Activated CD4-positive, alpha-beta memory T cell treated with anti-CD3 and anti-CD28 coated beads, Interleukin-2, amount 10 ng/mL, durations not matched to agents 7 days and 5 days (primary cell): ENCODE results near the gene URI1. TPM values are rescaled to one million over a fixed set of nuclear protein-coding genes. Genes with fewer than 3 reads are reported as not detected.
"Not testable (repeated sequence)": the region's sequence is repeated elsewhere in the genome, so short reads cannot be mapped to it uniquely, and the experiment has no call there.

Experiments
- CTCF ChIA-PET: fragments of 350-600 bp; sonication (Branson Sonifier 250); formaldehyde crosslinking; loops from one replicate; lab custom pipeline; 2021; ENCODE audit warnings: antibody characterized with exemption, inconsistent platforms; lab: Charles Lee
- POLR2A ChIA-PET: fragments of 350-600 bp; sonication (Branson Sonifier 250); formaldehyde crosslinking; loops from one replicate; lab custom pipeline; 2021; ENCODE audit warnings: antibody characterized with exemption; lab: Charles Lee
- DNase-seq: peaks from one replicate; pipeline ENCODE4 v3.0.0-alpha.2; 2020
- H3K27ac Mint-ChIP-seq: one replicate; pipeline ENCODE4 v1.8.0; 2021; ENCODE audit warnings: mild to moderate bottlenecking, mixed read lengths
- H3K27me3 Mint-ChIP-seq: one replicate; pipeline ENCODE4 v1.8.0; 2021; ENCODE audit warnings: mixed read lengths
- H3K36me3 Mint-ChIP-seq: one replicate; pipeline ENCODE4 v1.8.0; 2021; ENCODE audit warnings: low read depth, mixed read lengths
- H3K4me1 Mint-ChIP-seq: one replicate; pipeline ENCODE4 v1.8.0; 2021; ENCODE audit warnings: mixed read lengths
- H3K4me3 Mint-ChIP-seq: one replicate; pipeline ENCODE4 v1.8.0; 2021; ENCODE audit warnings: mild to moderate bottlenecking, mixed read lengths
- H3K9me3 Mint-ChIP-seq: one replicate; pipeline ENCODE4 v1.8.0; 2021; ENCODE audit warnings: mixed read lengths
- total RNA-seq, 2 experiments: library from RNA; stranded (reverse); gene quantifications; one replicate each; pipeline ENCODE4 v1.2.3, GENCODE V29; 2021

Gene URI1
- total RNA-seq, 2 experiments from 2014 or later: 55.5 to 59.0 TPM

DNA sequence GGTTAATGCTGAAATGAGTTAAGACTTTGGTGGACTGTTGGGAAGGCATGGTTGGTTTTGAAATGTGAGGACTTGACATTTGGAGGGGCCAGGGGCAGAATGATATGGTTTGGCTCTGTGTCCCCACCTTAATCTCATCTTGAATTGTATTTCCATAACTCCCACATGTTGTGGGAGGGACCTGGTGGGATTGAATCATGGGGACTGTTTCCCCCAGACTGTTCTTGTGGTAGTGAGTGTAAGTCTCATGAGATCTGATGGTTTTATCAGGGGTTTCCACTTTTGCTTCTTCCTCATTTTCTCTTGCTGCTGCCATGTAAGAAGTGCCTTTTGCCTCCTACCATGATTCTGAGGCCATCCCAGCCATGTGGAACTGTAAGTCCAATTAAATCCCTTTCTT lies 101.0 kb downstream of the URI1 start:
- ChIA-PET CTCF (interaction anchor here (1.4 kb wide), 1 partner anchor 27 kb away, joined by 3 read pairs; no protein-coding TSS in a partner anchor), POLR2A (interaction anchor here (1.0 kb wide), 1 partner anchor 98 kb away, joined by 3 read pairs; no protein-coding TSS in a partner anchor)
- not testable (repeated sequence) for H3K4me1 Mint-ChIP-seq, H3K27me3 Mint-ChIP-seq, H3K9me3 Mint-ChIP-seq, DNase-seq, H3K4me3 Mint-ChIP-seq, H3K27ac Mint-ChIP-seq
- H3K36me3 Mint-ChIP-seq: peaks cover 26% of the 10 kb centered on the region

DNA sequence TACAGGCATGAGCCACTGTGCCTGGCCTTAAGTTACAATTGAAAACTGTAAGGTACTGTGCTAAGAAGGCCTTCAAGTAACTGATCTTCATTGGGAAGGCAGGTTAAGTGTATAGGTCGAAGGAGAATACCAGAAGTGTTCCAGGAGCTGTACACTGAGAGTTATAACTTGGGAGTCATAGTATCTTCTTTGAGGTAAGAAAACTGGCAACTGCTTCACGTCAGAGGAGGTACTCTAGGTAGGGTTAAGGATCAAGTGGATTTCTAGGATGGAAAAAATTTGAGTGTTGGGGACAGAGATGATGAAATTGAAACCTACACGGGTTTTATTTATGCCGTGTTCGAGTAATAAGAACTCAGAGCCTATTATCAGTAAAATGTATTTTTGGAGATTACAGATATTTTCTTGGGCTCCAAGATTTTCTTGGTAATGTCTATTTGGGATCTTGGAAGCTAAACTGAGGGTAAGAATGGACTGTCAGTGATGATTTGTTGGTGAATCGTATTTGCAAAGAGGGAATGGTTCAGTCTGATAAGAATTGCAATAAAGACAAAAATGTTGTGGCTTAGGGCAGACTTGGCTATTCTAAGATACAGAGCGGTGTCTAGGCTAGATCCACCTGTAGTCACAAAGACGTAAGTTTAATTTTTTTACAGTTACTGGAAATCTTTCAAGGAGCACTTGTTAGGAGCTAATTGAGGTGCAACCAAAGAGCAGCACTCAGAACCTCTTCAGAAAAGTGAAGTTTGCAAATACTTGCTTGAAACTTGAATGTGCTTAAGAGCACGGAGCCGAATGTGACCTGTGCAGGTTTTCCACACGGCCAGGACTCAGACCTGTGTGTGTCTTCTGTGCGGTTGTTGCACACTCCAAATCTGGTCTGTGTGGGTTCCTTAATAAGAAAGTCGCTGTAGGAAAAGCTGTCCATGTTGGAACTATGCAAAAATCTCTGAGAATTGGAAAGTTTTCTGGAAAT lies 102.5 kb downstream of the URI1 start:
- POLR2A ChIA-PET: no interaction called here
- peaks cover 17% of the 10 kb centered on the region for H3K36me3 Mint-ChIP-seq
- H3K9me3 Mint-ChIP-seq: peaks cover 3% of the 10 kb centered on the region
- no peaks in the 10 kb centered on the region for H3K4me1 Mint-ChIP-seq
- DNase-seq: no peak
- no peak overlapping the region for H3K4me3 Mint-ChIP-seq
- CTCF ChIA-PET: interaction anchor here (0.6 kb wide), 1 partner anchor 1294 kb away, joined by 4 read pairs; no protein-coding TSS in a partner anchor
- H3K27ac Mint-ChIP-seq: no peak overlapping the region
- no peaks in the 10 kb centered on the region for H3K27me3 Mint-ChIP-seq

DNA sequence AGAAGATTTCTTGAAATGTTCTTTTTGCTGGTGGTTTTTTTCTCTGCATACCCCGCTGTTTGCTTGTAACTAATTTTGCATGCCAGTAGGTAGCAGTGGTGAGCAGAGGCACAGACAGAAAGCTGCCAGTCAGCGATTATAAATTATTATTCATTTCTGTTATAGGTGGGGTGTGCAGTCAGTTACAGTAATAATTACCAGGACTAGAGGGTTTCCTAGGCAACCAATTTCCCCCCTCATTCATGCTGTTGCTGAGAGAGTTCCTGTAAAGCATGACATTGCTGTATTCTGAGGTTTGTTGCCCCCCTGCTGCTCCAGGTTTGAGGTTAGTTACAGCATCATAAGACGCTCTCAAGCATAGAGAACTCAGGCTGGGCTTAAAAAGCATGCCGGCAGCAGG lies 104.5 kb downstream of the URI1 start:
- Mint-ChIP-seq H3K4me1 (no peaks in the 10 kb centered on the region), H3K4me3 (no peak overlapping the region), H3K27ac (no peak overlapping the region), H3K9me3 (no peaks in the 10 kb centered on the region), H3K36me3 (peaks cover 5% of the 10 kb centered on the region), H3K27me3 (no peaks in the 10 kb centered on the region)
- DNase-seq: no peak
- CTCF ChIA-PET: no interaction called here
- POLR2A ChIA-PET: no interaction called here

DNA sequence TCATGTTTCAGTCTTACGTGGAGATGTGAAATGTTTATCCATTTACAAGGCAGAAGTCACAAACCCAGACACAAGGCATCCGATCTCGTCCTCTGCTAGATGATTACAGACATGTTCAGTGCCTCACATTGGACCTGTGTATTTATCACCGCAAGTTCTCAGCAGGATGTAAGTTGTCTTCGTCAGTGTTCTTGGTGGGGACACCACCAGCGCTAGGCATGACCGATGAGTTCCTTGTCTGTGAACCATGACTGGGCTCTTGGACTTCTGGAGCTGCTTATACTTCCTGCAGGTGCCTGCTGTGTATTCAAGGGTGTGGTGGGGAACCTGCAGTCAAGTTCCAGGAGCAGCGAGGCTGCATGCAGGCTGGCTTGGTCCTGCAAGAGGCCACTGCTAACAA lies 105.4 kb downstream of the URI1 start:
- no peaks in the 10 kb centered on the region for H3K36me3 Mint-ChIP-seq
- ChIA-PET POLR2A (no interaction called here), CTCF (no interaction called here)
- no peak for DNase-seq
- H3K27me3 Mint-ChIP-seq: no peaks in the 10 kb centered on the region
- no peaks in the 10 kb centered on the region for H3K9me3 Mint-ChIP-seq
- H3K4me3 Mint-ChIP-seq: no peak overlapping the region
- no peak overlapping the region for H3K27ac Mint-ChIP-seq
- H3K4me1 Mint-ChIP-seq: no peaks in the 10 kb centered on the region

DNA sequence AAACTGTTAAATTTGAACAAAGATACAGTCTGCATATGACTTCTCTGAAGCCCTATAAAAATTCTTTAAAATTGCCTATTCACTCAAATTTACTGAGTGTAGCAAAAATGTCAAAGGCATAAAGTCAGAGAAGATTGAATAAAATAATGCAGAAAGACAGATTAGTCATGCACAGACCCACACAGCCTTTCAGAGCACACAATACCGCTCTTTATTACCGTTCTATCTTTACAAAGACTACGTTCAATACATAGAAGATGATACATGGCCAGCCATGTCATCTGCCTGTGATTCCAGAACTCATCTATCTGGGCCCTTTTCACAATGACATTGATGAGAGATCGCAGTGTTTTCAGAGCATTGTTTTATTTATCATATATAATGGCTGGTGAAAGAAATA lies 107.2 kb downstream of the URI1 start:
- ChIA-PET CTCF (no interaction called here), POLR2A (no interaction called here)
- no peak for DNase-seq
- H3K36me3 Mint-ChIP-seq: no peaks in the 10 kb centered on the region
- no peaks in the 10 kb centered on the region for H3K4me1 Mint-ChIP-seq
- H3K27me3 Mint-ChIP-seq: no peaks in the 10 kb centered on the region
- H3K27ac Mint-ChIP-seq: no peak overlapping the region
- no peaks in the 10 kb centered on the region for H3K9me3 Mint-ChIP-seq
- no peak overlapping the region for H3K4me3 Mint-ChIP-seq

DNA sequence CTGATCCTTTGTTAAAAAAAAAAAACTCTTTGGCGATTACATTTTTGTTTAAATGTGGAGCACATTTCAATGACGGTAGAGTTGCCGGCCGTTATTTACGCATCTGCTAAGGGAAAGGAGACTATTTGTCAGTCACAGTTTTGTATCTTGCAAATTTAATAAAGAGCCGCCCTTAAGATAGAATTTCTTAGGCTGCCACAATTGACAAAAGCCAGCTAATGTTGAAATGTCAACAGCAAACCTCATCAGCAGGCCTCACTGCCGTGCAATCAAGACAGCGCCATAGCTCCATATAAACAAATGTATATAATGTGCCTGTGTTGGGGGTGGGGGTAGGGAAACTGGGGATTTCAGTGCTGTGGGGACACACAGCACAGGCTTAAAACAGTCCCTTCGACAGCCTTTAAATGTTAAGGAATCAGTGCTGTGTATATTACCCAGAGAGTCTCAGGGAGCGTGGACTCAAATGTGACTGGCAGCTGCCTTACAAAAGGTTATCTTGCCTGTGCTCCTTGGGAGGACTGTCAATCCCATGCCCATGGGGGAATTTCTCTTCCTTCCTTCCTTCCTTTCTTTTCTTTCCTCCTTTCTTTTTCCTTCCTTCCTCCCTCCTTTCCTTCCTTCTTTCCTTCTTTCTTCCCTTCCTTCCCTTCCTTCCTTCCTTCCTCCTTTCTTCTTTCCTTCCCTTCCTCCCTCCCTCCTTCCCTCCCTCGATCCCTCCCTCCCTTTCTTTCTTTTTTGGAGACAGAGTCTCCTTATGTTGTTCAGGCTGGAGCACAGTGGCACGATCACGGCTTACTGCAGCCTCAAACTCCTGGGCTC lies 108.0 kb downstream of the URI1 start:
- Mint-ChIP-seq H3K27ac (no peak overlapping the region), H3K27me3 (no peaks in the 10 kb centered on the region), H3K4me1 (no peaks in the 10 kb centered on the region), H3K36me3 (no peaks in the 10 kb centered on the region), H3K4me3 (no peak overlapping the region), H3K9me3 (no peaks in the 10 kb centered on the region)
- no peak for DNase-seq
- ChIA-PET POLR2A (no interaction called here), CTCF (no interaction called here)

DNA sequence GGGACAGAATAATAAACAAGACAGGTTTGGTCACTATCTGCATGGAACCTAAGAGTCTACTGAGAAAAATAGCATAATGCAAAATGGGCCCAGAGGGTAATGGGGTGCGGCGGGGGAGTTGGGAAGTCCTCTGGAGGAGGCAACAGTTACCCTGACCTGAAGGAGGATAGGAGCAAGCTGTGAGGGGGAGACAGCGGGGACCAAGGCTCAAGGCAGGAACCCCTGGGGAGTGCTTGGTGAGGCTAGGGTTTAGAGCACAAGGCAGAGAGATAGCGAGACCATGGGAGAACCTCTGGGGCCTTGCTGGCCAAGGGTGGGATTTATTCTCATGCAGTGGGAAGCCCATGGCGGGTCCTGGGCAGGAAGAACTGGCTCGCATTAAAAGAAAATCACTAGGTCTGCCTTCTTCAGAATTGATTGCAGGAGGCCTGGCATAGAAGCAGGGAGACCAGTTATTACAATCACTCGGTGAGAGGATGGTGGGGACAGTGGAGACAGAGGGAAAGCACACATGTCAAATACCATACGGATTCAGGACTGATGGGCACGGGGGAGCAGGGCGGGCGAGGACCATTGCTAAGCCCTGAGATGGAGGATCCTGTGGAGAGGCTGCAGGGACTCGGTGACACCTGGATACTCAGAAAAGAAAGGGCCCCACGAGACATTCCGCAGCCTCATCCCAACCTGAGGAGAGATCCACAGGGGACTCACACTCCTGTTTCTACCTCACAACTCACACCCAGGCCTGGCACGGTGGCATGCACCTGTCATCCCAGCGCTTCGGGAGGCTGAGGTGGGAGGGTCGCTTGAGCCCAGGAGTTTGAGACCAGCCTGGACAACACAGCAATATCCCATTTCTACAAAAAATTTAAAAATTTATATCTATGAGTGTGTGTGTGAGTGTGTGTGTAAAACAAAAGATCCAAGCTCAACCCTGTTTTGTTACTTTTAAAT lies 110.4 kb downstream of the URI1 start:
- Mint-ChIP-seq H3K4me3 (no peak overlapping the region), H3K27ac (no peak overlapping the region), H3K27me3 (peaks cover 3% of the 10 kb centered on the region), H3K4me1 (no peaks in the 10 kb centered on the region), H3K9me3 (no peaks in the 10 kb centered on the region), H3K36me3 (no peaks in the 10 kb centered on the region)
- POLR2A ChIA-PET: no interaction called here
- DNase-seq: no peak
- CTCF ChIA-PET: no interaction called here

DNA sequence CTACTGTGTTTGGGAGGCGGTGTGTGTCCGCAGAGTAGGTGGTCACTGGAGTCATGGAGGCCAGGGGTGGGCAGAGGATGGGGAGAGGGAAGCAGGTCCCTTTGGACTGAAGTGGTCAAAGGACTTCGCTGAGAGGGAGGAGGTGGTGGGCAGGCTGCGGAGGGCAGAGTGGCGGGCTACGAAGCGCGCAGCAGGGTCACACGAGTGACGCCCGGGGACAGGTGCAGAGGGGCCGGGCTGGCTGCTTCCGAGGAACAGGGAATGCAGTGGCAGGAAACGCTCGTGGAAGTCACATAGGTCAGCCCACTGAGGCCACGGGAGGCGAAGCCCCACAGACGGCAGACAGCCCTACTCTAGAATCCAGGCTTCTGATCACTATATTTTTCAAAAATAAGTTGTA lies 111.5 kb downstream of the URI1 start:
- Mint-ChIP-seq H3K4me1 (no peaks in the 10 kb centered on the region), H3K27me3 (peaks cover 3% of the 10 kb centered on the region), H3K4me3 (no peak overlapping the region), H3K9me3 (no peaks in the 10 kb centered on the region), H3K27ac (no peak overlapping the region), H3K36me3 (no peaks in the 10 kb centered on the region)
- CTCF ChIA-PET: no interaction called here
- POLR2A ChIA-PET: no interaction called here
- DNase-seq: no peak

DNA sequence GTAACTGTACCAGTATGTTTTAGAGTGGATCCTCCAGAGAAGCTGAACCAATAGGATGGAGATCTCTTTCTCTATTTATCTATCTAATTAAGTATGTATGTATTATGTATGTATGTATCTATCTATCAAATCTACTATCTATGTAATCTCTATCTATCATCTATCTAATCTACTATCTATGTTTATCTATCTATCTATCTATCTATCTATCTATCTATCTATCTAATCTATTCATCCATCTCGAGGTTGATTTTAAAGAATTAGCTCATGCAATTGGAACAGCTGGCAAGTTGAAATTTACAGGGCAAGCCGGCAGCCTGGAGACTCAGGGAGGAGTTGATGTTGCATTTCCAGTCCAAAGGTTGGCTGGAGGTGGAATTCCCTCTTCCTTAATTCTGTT lies 112.2 kb downstream of the URI1 start:
- no peak overlapping the region for H3K4me3 Mint-ChIP-seq
- CTCF ChIA-PET: no interaction called here
- H3K4me1 Mint-ChIP-seq: no peaks in the 10 kb centered on the region
- POLR2A ChIA-PET: no interaction called here
- no peak for DNase-seq
- no peak overlapping the region for H3K27ac Mint-ChIP-seq
- no peaks in the 10 kb centered on the region for H3K36me3 Mint-ChIP-seq
- peaks cover 3% of the 10 kb centered on the region for H3K27me3 Mint-ChIP-seq
- no peaks in the 10 kb centered on the region for H3K9me3 Mint-ChIP-seq

DNA sequence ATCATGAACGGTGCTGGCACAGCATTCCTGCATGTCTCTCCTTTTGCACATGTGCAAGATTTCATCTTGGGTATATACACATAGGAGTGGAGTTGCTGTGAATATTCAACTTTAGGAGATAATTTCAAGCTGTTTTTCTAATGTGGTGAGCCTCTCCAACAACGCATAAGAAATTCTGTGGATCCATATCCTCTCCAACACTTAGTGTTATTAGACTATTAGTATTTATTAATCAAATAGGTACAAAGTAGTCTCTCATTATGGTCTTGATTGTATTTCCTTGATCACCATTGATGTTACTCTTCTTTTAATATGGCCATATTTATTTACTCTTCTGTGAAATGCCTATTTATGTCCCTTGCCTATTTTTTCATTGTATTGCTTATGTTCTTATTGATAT lies 114.5 kb downstream of the URI1 start:
- CTCF ChIA-PET: no interaction called here

DNA sequence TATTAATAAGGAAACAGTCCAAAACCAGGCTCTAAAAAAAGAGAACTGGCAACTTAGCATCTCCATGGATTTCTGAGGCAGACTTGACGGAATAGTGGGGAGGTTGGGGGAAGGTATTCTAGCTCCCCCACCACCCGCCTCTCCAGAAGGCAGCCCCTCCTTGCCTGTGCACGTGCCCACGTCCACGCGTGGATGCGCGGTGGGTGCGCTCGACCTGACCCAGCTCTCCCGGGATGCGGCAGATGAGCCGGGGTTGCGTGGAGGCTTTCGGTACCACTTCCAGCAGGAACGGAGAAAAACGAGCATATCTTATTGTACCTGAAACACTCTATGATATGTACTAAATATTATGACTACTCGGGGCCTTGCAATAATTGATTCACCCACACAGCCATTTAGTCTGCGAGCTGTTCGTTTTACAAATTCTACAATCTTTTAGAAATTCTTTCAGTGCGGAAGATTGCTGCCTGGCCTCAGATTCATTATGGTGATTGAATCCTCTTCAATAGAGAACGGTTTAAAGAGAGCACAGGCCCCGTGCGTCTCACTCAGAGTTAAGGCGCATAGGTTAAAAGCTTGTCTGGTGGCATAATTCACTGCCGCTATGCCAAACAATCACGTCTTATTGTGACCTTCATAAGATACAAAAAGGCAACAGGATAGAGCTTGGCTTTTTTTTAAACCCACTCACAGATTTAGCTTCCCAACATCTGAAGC lies 117.9 kb downstream of the URI1 start:
- Mint-ChIP-seq H3K27me3 (peaks cover 3% of the 10 kb centered on the region), H3K27ac (no peak overlapping the region), H3K9me3 (no peaks in the 10 kb centered on the region), H3K4me1 (no peaks in the 10 kb centered on the region), H3K36me3 (no peaks in the 10 kb centered on the region), H3K4me3 (no peak overlapping the region)
- POLR2A ChIA-PET: no interaction called here
- CTCF ChIA-PET: no interaction called here
- DNase-seq: no peak

More for the DNA sequence above, 114.5 kb downstream of the URI1 start:
- POLR2A ChIA-PET: no interaction called here
- DNase-seq: no peak
- Mint-ChIP-seq H3K36me3 (no peaks in the 10 kb centered on the region), H3K27me3 (peaks cover 3% of the 10 kb centered on the region), H3K27ac (no peak overlapping the region), H3K4me1 (no peaks in the 10 kb centered on the region), H3K4me3 (no peak overlapping the region), H3K9me3 (no peaks in the 10 kb centered on the region)

DNA sequence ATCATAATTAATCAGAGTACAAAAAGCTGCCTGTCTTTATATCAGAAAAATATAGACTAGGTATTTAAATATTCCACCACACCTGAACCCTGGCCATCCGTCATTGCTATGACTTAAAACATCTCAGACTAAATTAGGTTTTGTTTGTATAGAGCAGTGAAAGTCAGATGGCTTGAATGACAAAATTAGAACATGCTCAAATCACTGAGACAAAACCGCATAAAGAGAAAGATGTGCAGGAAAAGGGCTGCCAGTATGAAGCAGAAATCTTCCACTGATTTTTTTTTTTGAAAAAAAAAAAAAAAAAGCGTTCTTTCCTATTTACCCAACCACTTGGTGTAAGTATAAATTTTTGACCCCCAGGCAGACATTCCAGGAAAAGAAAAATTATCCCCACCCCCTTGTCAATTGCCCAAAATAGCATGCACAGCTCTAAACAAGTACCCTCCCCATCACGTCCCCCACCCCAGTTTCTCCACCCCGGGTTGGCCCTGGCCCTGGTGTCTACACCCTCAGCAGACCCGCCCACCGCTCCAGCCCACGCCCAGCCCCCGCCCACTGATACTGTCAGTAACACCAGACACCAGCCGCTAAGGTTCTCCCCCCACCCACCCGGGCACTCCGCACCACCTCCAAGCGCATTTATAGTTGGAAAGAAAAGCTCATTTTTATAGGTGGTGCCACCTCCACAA lies 118.6 kb downstream of the URI1 start:
- no peak overlapping the region for H3K4me3 Mint-ChIP-seq
- CTCF ChIA-PET: no interaction called here

More for the DNA sequence above, 118.6 kb downstream of the URI1 start:
- no peak for DNase-seq
- Mint-ChIP-seq H3K27ac (no peak overlapping the region), H3K9me3 (no peaks in the 10 kb centered on the region), H3K36me3 (no peaks in the 10 kb centered on the region), H3K4me1 (no peaks in the 10 kb centered on the region), H3K27me3 (peaks cover 3% of the 10 kb centered on the region)
- POLR2A ChIA-PET: no interaction called here
